Esophagus muscularis mucosa (tissue), 3 donors: ENCODE results near the gene COL4A1.

Experiments
- POLR2AphosphoS5 ChIP-seq, 2 donors: sonication (generic); formaldehyde crosslinking; IDR thresholded peaks; one replicate each; pipeline ENCODE4 v1.6.1; 2017; ENCODE audit warnings: antibody characterized with exemption in 2 of 2
- TF ChIP-seq, protein P1 (sequence below), 3 experiments: fragments of 200-600 bp in 2 of 3; fragments of 450-650 bp in 1 of 3; sonication (generic) in 2 of 3; IDR thresholded peaks; one replicate each; pipeline ENCODE4 v1.5.1; 2017 to 2019; ENCODE audit warnings: antibody characterized with exemption in 3 of 3, mild to moderate bottlenecking in 2 of 3, moderate library complexity in 1 of 3

DNA sequence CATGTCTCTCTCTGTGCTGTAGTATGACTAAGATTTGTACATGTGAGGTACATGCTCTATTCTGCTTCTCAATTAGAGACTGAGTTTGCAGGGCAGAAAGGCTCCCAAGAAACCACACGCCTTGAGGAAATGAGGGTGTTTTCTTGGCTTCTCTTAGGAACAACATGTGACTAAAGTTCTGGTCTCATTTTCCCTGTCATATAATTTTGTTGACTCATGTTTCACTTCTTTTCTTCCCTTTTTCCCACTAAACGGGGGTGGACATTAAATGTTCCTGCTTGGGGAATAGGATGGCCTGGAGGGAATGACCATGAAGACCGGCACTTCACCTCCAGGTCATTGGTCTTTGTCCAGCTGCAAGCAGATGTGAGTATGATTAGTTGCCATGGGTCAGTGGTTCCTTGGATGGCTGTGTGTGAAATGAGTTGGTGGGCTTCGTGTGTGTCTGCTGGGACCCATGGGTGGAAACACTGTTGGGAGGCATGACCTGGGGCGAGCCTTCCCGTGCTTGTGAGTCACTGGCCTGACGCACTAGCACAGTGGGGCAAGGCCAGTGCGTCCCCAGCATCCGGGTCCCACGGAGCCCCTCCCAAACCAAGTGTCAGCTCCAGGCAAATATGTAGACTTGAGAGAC lies 56.6 kb downstream of the COL4A1 start:
- TF ChIP-seq, protein P1, sequence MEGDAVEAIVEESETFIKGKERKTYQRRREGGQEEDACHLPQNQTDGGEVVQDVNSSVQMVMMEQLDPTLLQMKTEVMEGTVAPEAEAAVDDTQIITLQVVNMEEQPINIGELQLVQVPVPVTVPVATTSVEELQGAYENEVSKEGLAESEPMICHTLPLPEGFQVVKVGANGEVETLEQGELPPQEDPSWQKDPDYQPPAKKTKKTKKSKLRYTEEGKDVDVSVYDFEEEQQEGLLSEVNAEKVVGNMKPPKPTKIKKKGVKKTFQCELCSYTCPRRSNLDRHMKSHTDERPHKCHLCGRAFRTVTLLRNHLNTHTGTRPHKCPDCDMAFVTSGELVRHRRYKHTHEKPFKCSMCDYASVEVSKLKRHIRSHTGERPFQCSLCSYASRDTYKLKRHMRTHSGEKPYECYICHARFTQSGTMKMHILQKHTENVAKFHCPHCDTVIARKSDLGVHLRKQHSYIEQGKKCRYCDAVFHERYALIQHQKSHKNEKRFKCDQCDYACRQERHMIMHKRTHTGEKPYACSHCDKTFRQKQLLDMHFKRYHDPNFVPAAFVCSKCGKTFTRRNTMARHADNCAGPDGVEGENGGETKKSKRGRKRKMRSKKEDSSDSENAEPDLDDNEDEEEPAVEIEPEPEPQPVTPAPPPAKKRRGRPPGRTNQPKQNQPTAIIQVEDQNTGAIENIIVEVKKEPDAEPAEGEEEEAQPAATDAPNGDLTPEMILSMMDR (IDR thresholded peaks at IDR 0.05), result no peak
- peak; percentile 4 to 62 for TF ChIP-seq POLR2AphosphoS5 (IDR thresholded peaks at IDR 0.05)
